ENCODE data around the gene RGMB.
"Not testable (repeated sequence)": the region's sequence is repeated elsewhere in the genome, so short reads cannot be mapped to it uniquely, and the experiment has no call there.

RGMB gene, protein sequence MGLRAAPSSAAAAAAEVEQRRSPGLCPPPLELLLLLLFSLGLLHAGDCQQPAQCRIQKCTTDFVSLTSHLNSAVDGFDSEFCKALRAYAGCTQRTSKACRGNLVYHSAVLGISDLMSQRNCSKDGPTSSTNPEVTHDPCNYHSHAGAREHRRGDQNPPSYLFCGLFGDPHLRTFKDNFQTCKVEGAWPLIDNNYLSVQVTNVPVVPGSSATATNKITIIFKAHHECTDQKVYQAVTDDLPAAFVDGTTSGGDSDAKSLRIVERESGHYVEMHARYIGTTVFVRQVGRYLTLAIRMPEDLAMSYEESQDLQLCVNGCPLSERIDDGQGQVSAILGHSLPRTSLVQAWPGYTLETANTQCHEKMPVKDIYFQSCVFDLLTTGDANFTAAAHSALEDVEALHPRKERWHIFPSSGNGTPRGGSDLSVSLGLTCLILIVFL

GRCh38 chr5:98773464-98774191, at the start of gene RGMB:
TSS of gene RGMB (plus strand) at chr5:98773663. CDS start at chr5:98774071, 408 bp downstream.
- peak; percentile 83 to 90 for DNase-seq

DNA sequence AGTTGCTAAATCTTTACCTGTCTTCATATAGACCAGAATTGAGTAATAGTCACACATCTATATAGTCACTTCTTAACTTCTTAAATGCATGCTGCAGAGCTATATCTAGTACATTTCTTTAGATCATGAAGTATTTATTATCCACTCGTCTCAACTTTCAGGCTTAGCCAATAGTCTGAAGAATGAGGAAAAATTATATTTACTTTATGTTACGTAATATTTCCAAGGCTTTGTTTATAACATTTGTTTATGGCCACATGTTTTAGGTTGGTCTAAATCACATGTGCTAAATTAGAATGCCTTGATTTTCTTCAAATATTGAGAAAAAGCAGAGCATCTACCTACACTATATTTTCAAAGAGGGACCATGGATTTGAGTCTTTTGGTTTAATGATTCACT, 47.2 kb upstream of the RGMB start:
- DNase-seq: no peak

DNA sequence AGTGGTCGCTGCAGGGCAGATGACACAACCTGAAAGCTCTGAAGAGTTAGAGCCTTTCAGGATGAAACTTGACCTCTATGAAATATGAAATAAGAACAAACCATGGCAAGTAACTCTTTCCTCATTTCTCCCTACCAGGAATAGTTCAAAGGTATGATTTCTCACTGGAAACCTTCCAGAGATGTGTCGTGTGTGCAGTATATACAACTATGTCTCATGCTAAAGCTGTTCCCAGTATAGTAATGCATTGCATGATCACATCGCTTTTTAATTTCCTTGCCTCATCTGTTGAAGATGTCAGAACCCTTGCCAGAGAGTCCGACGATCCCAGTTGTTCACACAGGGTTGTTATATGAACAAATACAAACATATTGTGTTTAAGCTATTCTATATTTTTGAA, 45.8 kb upstream of the RGMB start:
- DNase-seq: no peak

DNA sequence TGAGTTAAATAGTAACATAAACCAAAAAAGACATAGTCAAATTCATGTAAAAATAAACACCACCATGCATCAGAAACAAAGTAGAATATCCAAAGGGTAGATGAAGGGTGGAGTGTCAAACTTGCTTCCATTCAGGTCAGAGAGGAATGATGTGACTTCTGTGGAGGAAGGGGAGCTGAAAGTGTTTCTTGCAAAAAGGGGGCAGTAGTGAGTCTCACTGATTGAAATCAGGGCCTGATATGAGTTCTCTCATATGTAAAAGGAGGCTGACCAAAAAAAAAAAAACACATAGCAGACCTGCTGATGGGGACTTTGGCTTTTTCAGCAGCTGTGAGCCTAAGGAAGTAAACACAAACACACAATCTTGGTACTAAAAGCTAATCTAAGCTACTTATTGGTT, 38.8 kb upstream of the RGMB start:
- DNase-seq: no peak

- no peak for DNase-seq
Measured at GRCh38 chr5:98735806-98736507, 37.5 kb upstream of the RGMB start.

- DNase-seq: no peak
Measured at GRCh38 chr5:98736753-98737152, 36.7 kb upstream of the RGMB start.

DNA sequence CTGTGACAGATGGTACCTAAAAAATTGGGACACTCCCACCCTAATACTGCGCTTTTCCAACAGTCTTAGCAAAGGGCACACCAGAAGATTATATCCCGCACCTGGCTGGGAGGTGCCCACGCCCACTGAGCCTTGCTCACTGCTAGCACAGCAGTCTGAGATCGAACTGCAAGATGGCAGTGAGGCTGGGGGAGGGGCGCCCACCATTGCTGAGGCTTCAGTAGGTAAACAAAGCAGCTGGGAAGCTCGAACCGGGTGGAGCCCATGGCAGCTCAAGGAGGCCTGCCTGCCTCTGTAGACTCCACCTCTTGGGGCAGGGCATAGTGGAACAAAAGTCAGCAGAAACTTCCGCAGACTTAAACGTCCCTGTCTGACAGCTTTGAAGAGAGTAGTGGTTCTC, 36.0 kb upstream of the RGMB start:
- DNase-seq: not testable (repeated sequence)

- not testable (repeated sequence) for DNase-seq
Measured at GRCh38 chr5:98738481-98739149, 34.8 kb upstream of the RGMB start.

- no peak for DNase-seq
Measured at GRCh38 chr5:98741926-98742325, 31.5 kb upstream of the RGMB start.

- no peak for DNase-seq
Measured at GRCh38 chr5:98742396-98743073, 30.9 kb upstream of the RGMB start.

DNA sequence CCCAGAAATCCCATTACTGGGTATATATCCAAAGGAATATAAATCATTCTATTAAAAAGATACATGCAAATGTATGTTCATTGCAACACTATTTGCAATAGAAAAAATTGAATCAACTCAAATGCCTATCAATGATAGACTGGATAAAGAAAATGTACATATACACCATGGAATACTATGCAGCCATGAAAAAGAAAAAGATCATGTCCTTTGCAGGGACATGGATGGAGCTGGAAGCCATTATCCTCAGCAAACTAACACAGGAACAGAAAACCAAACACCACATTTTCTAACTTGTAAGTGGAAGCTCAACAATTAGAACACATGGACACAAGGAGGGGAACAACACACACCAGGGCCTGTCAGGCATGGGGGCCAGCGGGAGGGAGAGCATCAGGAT, 25.2 kb upstream of the RGMB start:
- not testable (repeated sequence) for DNase-seq

- no peak for DNase-seq
Measured at GRCh38 chr5:98749046-98749445, 24.4 kb upstream of the RGMB start.

DNA sequence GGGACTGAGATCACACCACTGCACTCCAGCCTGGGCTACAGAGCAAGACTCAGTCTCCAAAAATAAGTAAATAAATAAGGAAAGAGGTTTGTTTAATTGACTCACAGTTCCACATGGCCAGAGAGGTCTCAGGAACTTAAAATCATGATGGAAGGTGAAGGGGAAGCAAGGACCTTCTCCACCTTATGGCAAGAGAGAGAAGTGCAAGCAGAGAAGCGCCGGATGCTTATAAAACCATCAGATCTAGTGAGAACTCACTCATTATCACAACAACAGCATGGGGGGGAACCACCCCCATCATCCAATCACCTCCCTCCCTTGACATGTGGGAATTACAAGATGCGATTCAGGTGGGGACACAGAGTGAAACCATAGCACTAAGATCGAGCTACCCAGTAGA, 22.8 kb upstream of the RGMB start:
- DNase-seq: no peak

GRCh38 chr5:98752331-98752730, 21.1 kb upstream of the RGMB start:
- not testable (repeated sequence) for DNase-seq

DNA sequence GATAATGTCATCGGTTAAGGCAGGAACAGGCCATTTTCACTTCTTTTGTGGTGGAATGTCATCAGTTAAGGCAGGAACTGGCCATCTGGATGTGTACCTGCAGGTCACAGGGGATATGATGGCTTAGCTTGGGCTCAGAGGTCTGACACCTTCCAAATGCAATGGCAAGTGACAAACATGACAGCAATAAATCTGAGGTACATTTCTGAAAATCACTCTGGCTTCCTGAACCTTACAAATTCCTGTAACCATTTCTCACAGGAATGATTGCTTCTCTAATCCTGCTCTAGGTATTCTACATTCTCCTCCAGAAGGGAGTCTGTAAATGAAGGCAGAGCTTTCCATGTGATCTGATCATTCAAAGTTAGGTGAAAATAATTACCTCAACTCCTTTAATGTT, 20.7 kb upstream of the RGMB start:
- DNase-seq: not testable (repeated sequence)

DNA sequence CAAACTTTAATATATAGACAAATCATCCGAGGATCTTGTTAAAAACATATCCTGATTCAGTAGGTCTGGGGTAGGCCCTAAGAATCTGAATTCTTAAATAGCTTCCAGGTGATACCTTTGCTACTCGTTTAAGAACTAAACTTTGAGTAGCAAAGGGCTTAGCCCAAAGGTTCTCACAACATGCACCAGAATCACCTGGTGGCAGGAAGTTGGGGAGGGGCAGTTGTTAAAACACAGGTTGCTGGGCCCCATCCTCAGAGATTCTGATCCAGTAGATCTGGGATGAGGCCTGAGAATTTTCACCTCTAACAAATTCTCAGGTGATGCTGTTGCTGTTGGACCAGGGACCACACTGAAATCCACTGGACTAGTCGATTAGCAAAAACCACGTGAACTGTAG, 20.0 kb upstream of the RGMB start:
- DNase-seq: no peak

GRCh38 chr5:98755406-98755805, 18.1 kb upstream of the RGMB start:
- DNase-seq: no peak

- no peak for DNase-seq
Measured at GRCh38 chr5:98757978-98758377, 15.5 kb upstream of the RGMB start.

DNA sequence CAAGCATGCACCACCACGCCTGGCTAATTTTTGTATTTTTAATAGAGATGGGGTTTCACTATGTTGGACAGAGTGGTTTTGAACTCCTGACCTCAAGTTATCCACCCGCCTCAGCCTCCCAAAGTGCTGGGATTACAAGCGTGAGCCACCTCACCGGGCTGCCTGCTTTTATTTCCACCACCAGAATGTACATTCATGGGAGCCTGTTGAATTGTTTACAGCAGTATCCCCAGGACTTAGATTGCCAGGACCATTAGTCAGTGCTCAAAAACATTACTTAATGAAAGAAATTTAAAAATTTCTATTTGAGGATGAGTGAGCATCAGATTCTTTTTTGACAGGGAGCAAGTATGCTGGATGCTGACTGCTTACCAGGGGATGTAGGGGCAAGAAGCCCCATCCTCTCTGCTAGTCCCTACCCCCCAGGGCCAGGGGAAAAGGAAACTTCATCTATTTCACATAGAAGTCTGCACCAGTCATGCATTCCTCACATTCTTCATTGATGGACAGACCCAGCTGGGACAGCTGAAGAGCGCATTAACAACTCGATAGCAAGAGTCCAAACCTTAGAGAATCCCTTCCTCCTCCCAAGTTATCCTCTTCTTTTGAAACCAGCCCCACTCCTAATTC, 10.3 kb upstream of the RGMB start:
- no peak for DNase-seq

- DNase-seq: no peak
Measured at GRCh38 chr5:98765815-98766214, 7.6 kb upstream of the RGMB start.

DNA sequence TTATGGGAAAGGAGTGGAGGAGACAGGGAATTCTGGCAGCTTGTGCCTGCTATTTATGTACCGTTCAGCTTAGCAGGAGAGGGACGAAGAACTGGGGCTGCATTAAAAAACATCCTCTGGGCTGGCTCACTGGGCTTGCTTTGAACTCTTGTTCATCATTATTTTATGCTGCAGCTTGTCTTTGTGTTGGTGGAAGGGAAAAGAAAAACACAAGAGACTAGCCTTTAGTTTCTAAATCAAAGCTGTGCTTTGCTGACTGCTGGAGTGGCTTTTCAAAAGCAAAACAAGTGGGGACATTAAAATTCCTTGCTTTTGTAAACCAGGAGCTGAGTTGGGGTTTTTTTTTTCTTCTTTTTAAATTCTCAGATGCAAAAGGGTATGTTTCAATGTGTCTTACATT, 5.9 kb upstream of the RGMB start:
- no peak for DNase-seq

All from NCI-H1930 (cell line).